A549 (cell line): ENCODE measurements around the gene SKOR1. TPM values are rescaled to one million over a fixed set of nuclear protein-coding genes. Genes with fewer than 3 reads are reported as not detected.

ENCODE experiments used
- ATAC-seq, 2 experiments: fragments of 200-7000 bp in 1 of 2; fragments of >200 bp in 1 of 2; cut with Nextera tagmentation in 1 of 2; cut with Tn5 transposase in 1 of 2; 3 replicates each; pipeline versions ENCODE4 v1.8.0 to v1.9.1; 2018 to 2020; ENCODE audit warnings: mild to moderate bottlenecking in 1 of 2, moderate library complexity in 1 of 2
- CTCF ChIA-PET: fragments of 300-600 bp; sonication (Branson Sonifier 250); formaldehyde crosslinking; extraction: SDS; loops from one replicate; lab custom pipeline; 2021; ENCODE audit warnings: antibody characterized with exemption, inconsistent platforms; lab: Yijun Ruan, JAX
- POLR2A ChIA-PET: fragments of 350-600 bp; formaldehyde crosslinking; extraction: SDS; loops from one replicate; lab custom pipeline; 2021; ENCODE audit warnings: antibody characterized with exemption, inconsistent platforms; lab: Yijun Ruan, JAX
- DNase-seq, 2 experiments: peaks; one replicate each; pipeline versions ENCODE4 v3.0.0 to v3.0.0-alpha.2; 2011 to 2016; ENCODE audit warnings: low read depth in 1 of 2, low spot score in 1 of 2
- FAIRE-seq: peaks from 2 replicates; lab custom pipeline; 2011; peaks lifted over from hg19 to GRCh38; lab: Jason Lieb, UNC
- H3K27ac ChIP-seq, 2 experiments: fragments of >200 bp; sonication (Bioruptor Twin); formaldehyde crosslinking; 3 replicates each; pipeline ENCODE4 v1.5.1; 2016 to 2017
- H3K4me1 ChIP-seq: fragments of >200 bp; sonication (Bioruptor Twin); formaldehyde crosslinking; 3 replicates; pipeline ENCODE4 v1.6.1; 2016
- H3K4me2 ChIP-seq: fragments of >200 bp; sonication (Bioruptor Twin); formaldehyde crosslinking; 3 replicates; pipeline ENCODE4 v1.6.1; 2016
- H3K4me3 ChIP-seq: fragments of >200 bp; sonication (Bioruptor Twin); formaldehyde crosslinking; 3 replicates; pipeline ENCODE4 v1.5.1; 2016
- H3K9me3 ChIP-seq: fragments of >200 bp; sonication (Bioruptor Twin); formaldehyde crosslinking; 3 replicates; pipeline ENCODE4 v1.6.1; 2016
- CHD2 ChIP-seq: fragments of 150-350 bp; IDR thresholded peaks from 2 replicates; pipeline ENCODE4 v1.6.1; 2014; ENCODE audit warnings: low read length; ENCODE audit not compliant: partially characterized antibody
- CHD4 ChIP-seq: fragments of 200-600 bp; sonication (generic); IDR thresholded peaks from 2 replicates; pipeline ENCODE4 v1.6.1; 2016; ENCODE audit warnings: antibody characterized with exemption, mild to moderate bottlenecking, borderline replicate concordance
- EHMT2 ChIP-seq: fragments of 200-600 bp; sonication (generic); IDR thresholded peaks from 2 replicates; pipeline ENCODE4 v1.6.1; 2016; ENCODE audit warnings: antibody characterized with exemption, low read depth, mild to moderate bottlenecking, moderate library complexity
- EP300 ChIP-seq, 2 experiments: fragments of >200 bp; sonication (Bioruptor Twin); formaldehyde crosslinking; IDR thresholded peaks; 2 replicates in 1 of 2; 3 replicates in 1 of 2; pipeline ENCODE4 v1.6.1; 2016 to 2017
- ESRRA ChIP-seq: fragments of 150-350 bp; IDR thresholded peaks from 2 replicates; pipeline ENCODE4 v1.6.1; 2014; ENCODE audit warnings: mild to moderate bottlenecking, low read length, borderline replicate concordance
- FOSL2 ChIP-seq, 2 experiments: fragments of 450-650 bp in 1 of 2; fragments of >200 bp in 1 of 2; sonication (Bioruptor Twin) in 1 of 2; formaldehyde crosslinking; IDR thresholded peaks; 2 replicates each; pipeline versions ENCODE4 v1.5.0 to v1.6.1; 2016 to 2020; ENCODE audit warnings: mild to moderate bottlenecking in 1 of 2, moderate library complexity in 1 of 2
- FOXS1 ChIP-seq: fragments of 250-450 bp; sonication (Bioruptor Pico); IDR thresholded peaks from 2 replicates; pipeline ENCODE4 v1.5.0; 2020; ENCODE audit warnings: mild to moderate bottlenecking, moderate library complexity
- GATA3 ChIP-seq: IDR thresholded peaks from 2 replicates; pipeline ENCODE4 v1.6.1; 2012; ENCODE audit warnings: borderline replicate concordance
- HDAC2 ChIP-seq: fragments of 200-600 bp; sonication (generic); IDR thresholded peaks from 2 replicates; pipeline ENCODE4 v1.6.1; 2016
- HOXB13 ChIP-seq: fragments of 250-450 bp; sonication (Bioruptor Pico); IDR thresholded peaks from 2 replicates; pipeline ENCODE4 v1.5.0; 2020; ENCODE audit warnings: low read depth, mild to moderate bottlenecking, moderate library complexity
- JUN ChIP-seq, 2 experiments: fragments of >200 bp; sonication (Bioruptor Twin); formaldehyde crosslinking; IDR thresholded peaks; 2 replicates in 1 of 2; 3 replicates in 1 of 2; pipeline ENCODE4 v1.6.1; 2016 to 2017
- JUNB ChIP-seq: fragments of >200 bp; sonication (Bioruptor Twin); formaldehyde crosslinking; IDR thresholded peaks from 2 replicates; pipeline ENCODE4 v1.6.1; 2016
- KDM1A ChIP-seq: fragments of 200-600 bp; sonication (generic); IDR thresholded peaks from 2 replicates; pipeline ENCODE4 v1.6.1; 2016; ENCODE audit warnings: low read depth, mild to moderate bottlenecking
- KDM5A ChIP-seq: fragments of 200-600 bp; sonication (generic); IDR thresholded peaks from 2 replicates; pipeline ENCODE4 v1.6.1; 2016; ENCODE audit warnings: antibody characterized with exemption, mild to moderate bottlenecking
- MAFK ChIP-seq: fragments of 450-650 bp; IDR thresholded peaks from 2 replicates; pipeline ENCODE4 v1.6.1; 2014; ENCODE audit not compliant: partially characterized antibody
- MYC ChIP-seq: IDR thresholded peaks from 2 replicates; pipeline ENCODE4 v1.6.1; 2012; ENCODE audit warnings: mild to moderate bottlenecking, inconsistent platforms, low read length, improper control_type of control experiment, borderline replicate concordance
- NPAS2 ChIP-seq: fragments of 250-450 bp; sonication (Bioruptor Pico); IDR thresholded peaks from 2 replicates; pipeline ENCODE4 v1.8.0; 2022; ENCODE audit warnings: mild to moderate bottlenecking, moderate library complexity, borderline replicate concordance
- NR3C1 ChIP-seq: fragments of >200 bp; sonication (Bioruptor Twin); formaldehyde crosslinking; IDR thresholded peaks from 3 replicates; pipeline ENCODE4 v1.6.1; 2017
- POLR2A ChIP-seq: IDR thresholded peaks from 2 replicates; pipeline ENCODE4 v1.6.1; 2012; ENCODE audit warnings: mild to moderate bottlenecking, low read length
- POLR2AphosphoS2 ChIP-seq: conservative IDR thresholded peaks from 2 replicates; pipeline ENCODE4 v1.6.1; 2012; ENCODE audit warnings: low read length, improper control_type of control experiment, inconsistent platforms
- RCOR1 ChIP-seq: fragments of 150-350 bp; IDR thresholded peaks from 2 replicates; pipeline ENCODE4 v1.6.1; 2014; ENCODE audit warnings: antibody characterized with exemption, low read length, low read depth
- RNF2 ChIP-seq: fragments of 200-600 bp; sonication (generic); IDR thresholded peaks from 2 replicates; pipeline ENCODE4 v1.6.1; 2016; ENCODE audit warnings: low read depth, mild to moderate bottlenecking, antibody characterized with exemption, moderate library complexity, borderline replicate concordance
- SMC3 ChIP-seq: fragments of >200 bp; sonication (Bioruptor Twin); formaldehyde crosslinking; IDR thresholded peaks from 3 replicates; pipeline ENCODE4 v1.6.1; 2018; ENCODE audit warnings: inconsistent platforms
- ZFP36 ChIP-seq: fragments of 450-650 bp; IDR thresholded peaks from 2 replicates; pipeline ENCODE4 v1.6.1; 2014; ENCODE audit warnings: borderline replicate concordance; ENCODE audit not compliant: partially characterized antibody
- ZSCAN20 ChIP-seq: fragments of 250-450 bp; sonication (Bioruptor Pico); IDR thresholded peaks from 2 replicates; pipeline ENCODE4 v1.8.0; 2022; ENCODE audit warnings: mild to moderate bottlenecking, moderate library complexity
- WGBS: methylation state at CpG from one replicate; pipeline ENCODE4 v1.1.6; 2017; ENCODE audit errors: missing lambda C conversion rate; 5-methylcytosine and 5-hydroxymethylcytosine counted together
- polyA plus RNA-seq, 4 experiments: library from polyadenylated mRNA; depleted of rRNA in 3 of 4; stranded (reverse); fragments of >200 nt; fragmentation: RNase III in 1 of 4; extraction: RNeasy Plus Mini Kit Qiagen cat#74134 plus additional on column Dnase treatment in 1 of 4; gene quantifications; 2 replicates in 3 of 4; 3 replicates in 1 of 4; pipeline ENCODE4 v1.2.3, GENCODE V29; 2011 to 2017
- TF ChIP-seq, protein P1 (sequence below): IDR thresholded peaks from 2 replicates; pipeline ENCODE4 v1.6.1; 2012; ENCODE audit warnings: low read depth, borderline replicate concordance
- TF ChIP-seq, protein P2 (sequence below): IDR thresholded peaks from 2 replicates; pipeline ENCODE4 v1.6.1; 2012
- TF ChIP-seq, protein P3 (sequence below): fragments of >200 bp; sonication (Bioruptor Twin); formaldehyde crosslinking; IDR thresholded peaks from 3 replicates; pipeline ENCODE4 v1.6.1; 2016
- TF ChIP-seq, protein P4 (sequence below): fragments of 150-350 bp; IDR thresholded peaks from 2 replicates; pipeline ENCODE4 v1.6.1; 2014; ENCODE audit warnings: low read depth, mild to moderate bottlenecking, low read length

SKOR1 gene
- polyA plus RNA-seq, 2 of the 4 experiments (the other 2 are of a cell fraction) = 0.03 to 0.05 TPM

DNA sequence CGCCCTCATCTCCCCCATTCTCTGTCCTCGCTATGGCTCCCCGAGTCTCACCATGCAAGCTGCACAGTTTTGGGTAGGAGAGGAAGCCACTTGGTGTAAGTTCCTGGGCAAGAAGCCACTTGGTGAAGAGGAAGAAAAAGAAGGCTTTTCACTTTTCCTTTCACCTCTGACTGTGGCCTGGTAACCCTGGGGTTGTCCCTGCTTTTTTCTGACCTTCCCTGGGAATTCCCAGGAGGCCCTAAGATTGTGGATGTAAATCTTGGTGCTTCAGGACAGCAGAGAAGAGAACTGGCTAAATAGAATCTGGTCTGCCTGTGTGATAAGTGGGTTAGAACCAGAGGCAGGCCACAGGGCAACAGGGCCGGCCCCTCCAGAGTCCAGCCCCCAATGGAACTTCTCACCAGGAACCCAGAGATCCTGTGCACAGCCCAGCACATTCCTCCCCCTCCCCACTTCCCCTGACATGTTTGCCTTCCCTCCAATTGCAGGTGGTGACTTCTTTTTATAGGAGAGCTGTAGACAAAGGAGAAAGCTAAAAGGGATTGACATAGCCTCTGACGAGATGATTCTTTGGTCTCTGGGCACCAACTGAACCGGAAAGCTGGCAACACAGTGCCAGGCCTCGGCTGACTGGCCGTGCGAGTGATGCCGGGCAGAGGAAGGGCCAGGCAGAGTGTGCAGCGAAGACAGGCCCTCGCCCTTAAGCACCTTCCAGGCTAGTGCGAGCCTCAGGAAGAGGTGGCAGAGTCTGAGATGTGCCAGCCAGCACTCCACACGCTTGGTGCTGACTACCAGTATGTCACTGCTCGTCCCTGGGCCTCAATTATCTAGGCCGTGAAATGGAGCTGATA is 19.4 kb upstream of the SKOR1 start:
- H3K27ac ChIP-seq = no peak overlapping the region
- H3K4me2 ChIP-seq = no peak overlapping the region
- H3K4me1 ChIP-seq = no peaks in the 10 kb centered on the region
- DNase-seq = no peak
- ChIA-PET CTCF (interaction anchor here (1.7 kb wide), 1 partner anchor 24 kb away, joined by 3 read pairs; no protein-coding TSS in a partner anchor), POLR2A (no interaction called here)
- no peak overlapping the region for H3K4me3 ChIP-seq
- FAIRE-seq = no peak
- 88% methylated on average over 16 of the region's 16 CpGs for WGBS
- H3K9me3 ChIP-seq = no peaks in the 10 kb centered on the region
- ATAC-seq = no peak
- TF ChIP-seq KDM1A (no peak), HDAC2 (no peak), ESRRA (no peak), NR3C1 (no peak), SMC3 (no peak), MYC (no peak), POLR2A (no peak), CHD4 (no peak), ZFP36 (no peak), ZSCAN20 (no peak), MAFK (no peak), CHD2 (no peak), EP300 (IDR thresholded peaks at IDR 0.05) (no peak)
- TF ChIP-seq, protein P1, sequence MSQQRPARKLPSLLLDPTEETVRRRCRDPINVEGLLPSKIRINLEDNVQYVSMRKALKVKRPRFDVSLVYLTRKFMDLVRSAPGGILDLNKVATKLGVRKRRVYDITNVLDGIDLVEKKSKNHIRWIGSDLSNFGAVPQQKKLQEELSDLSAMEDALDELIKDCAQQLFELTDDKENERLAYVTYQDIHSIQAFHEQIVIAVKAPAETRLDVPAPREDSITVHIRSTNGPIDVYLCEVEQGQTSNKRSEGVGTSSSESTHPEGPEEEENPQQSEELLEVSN = no peak
- TF ChIP-seq, protein P2, sequence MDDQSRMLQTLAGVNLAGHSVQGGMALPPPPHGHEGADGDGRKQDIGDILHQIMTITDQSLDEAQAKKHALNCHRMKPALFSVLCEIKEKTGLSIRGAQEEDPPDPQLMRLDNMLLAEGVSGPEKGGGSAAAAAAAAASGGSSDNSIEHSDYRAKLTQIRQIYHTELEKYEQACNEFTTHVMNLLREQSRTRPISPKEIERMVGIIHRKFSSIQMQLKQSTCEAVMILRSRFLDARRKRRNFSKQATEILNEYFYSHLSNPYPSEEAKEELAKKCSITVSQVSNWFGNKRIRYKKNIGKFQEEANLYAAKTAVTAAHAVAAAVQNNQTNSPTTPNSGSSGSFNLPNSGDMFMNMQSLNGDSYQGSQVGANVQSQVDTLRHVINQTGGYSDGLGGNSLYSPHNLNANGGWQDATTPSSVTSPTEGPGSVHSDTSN = no peak
- TF ChIP-seq, all 56 proteins: peak for 0

DNA sequence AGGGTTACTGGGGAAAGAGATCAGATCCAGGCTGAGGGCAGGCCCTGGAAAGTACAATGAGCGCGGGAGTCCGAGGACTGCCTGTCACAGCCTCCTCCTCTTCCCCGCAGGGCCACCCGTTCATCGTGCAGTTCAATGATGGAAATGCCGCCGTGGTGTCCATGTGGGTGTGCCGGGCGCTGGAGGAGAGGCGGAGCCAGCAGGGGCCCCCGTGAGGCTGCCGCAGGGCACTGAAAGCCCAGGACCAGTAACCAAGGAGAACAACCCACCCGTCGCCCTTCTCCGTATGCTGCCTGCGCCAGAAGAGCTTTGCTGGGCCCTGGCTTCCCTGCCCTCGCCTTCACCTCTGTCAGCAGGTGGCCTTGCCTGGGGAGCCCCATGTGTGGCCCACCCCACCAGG is 18.8 kb upstream of the SKOR1 start:
- TF ChIP-seq, protein P3, sequence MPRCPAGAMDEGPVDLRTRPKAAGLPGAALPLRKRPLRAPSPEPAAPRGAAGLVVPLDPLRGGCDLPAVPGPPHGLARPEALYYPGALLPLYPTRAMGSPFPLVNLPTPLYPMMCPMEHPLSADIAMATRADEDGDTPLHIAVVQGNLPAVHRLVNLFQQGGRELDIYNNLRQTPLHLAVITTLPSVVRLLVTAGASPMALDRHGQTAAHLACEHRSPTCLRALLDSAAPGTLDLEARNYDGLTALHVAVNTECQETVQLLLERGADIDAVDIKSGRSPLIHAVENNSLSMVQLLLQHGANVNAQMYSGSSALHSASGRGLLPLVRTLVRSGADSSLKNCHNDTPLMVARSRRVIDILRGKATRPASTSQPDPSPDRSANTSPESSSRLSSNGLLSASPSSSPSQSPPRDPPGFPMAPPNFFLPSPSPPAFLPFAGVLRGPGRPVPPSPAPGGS = no peak
- TF ChIP-seq NR3C1 (no peak), GATA3 (no peak), FOSL2 (IDR thresholded peaks at IDR 0.05) (no peak), FOSL2 (CRISPR knock-in tag; IDR thresholded peaks at IDR 0.05) (no peak), JUN (IDR thresholded peaks at IDR 0.05) (no peak), POLR2A (no peak)
- ATAC-seq (no peak), DNase-seq (no peak), FAIRE-seq (no peak)
- Histone ChIP-seq H3K4me1 (no peaks in the 10 kb centered on the region), H3K4me3 (no peak overlapping the region), H3K9me3 (no peaks in the 10 kb centered on the region), H3K27ac (no peak overlapping the region), H3K4me2 (no peak overlapping the region)
- CTCF ChIA-PET = interaction anchor here (0.6 to 1.7 kb wide), 3 partner anchors 17 to 385 kb away, joined by 3 to 4 read pairs (median 3); no protein-coding TSS in a partner anchor
- WGBS = 88% methylated on average over 18 of the region's 18 CpGs
- POLR2A ChIA-PET = no interaction called here

DNA sequence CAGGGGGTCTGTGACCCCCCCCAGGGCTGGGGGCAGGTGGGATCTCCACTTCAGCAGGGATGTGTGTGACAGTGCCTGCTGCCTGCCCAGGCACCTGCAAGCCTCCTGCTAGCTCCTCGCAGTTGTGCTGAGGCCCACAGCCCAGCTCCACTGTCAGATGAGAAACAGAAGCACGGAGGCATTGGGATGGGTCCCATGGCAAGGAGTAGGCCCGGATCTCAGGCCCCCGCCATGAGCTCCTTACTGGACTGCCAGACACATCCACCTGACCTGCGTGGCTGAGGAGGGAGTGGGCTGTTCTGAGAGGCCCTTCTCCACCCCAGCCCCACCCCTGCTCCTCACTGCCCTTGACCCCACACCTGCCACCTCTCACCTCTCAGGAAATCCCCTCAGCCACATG is 18.2 kb upstream of the SKOR1 start:
- FAIRE-seq (no peak), ATAC-seq (no peak), DNase-seq (no peak)
- H3K4me3 ChIP-seq = no peak overlapping the region
- no peaks in the 10 kb centered on the region for H3K9me3 ChIP-seq
- TF ChIP-seq JUNB (no peak), HOXB13 (no peak), FOXS1 (CRISPR knock-in tag) (no peak), EHMT2 (no peak), POLR2AphosphoS2 (no peak), RNF2 (no peak), EP300 (IDR thresholded peaks at IDR 0.05) (no peak), KDM5A (no peak), CHD4 (no peak), NPAS2 (CRISPR knock-in tag) (no peak), ZSCAN20 (no peak), POLR2A (no peak), RCOR1 (no peak), SMC3 (no peak)
- TF ChIP-seq, protein P4, sequence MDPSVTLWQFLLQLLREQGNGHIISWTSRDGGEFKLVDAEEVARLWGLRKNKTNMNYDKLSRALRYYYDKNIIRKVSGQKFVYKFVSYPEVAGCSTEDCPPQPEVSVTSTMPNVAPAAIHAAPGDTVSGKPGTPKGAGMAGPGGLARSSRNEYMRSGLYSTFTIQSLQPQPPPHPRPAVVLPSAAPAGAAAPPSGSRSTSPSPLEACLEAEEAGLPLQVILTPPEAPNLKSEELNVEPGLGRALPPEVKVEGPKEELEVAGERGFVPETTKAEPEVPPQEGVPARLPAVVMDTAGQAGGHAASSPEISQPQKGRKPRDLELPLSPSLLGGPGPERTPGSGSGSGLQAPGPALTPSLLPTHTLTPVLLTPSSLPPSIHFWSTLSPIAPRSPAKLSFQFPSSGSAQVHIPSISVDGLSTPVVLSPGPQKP = no peak
- no peak overlapping the region for H3K4me2 ChIP-seq
- WGBS = 83% methylated on average over 5 of the region's 5 CpGs
- H3K4me1 ChIP-seq = no peaks in the 10 kb centered on the region
- ChIA-PET POLR2A (no interaction called here), CTCF (interaction anchor here (0.6 to 1.7 kb wide), 6 partner anchors 18 to 385 kb away, joined by 3 to 4 read pairs (median 3); no protein-coding TSS in a partner anchor)
- H3K27ac ChIP-seq = no peak overlapping the region
